HepG2 (cell line): Measurements from ENCODE around the gene IFNAR1. TPM values are rescaled to one million over a fixed set of nuclear protein-coding genes. Genes with fewer than 3 reads are reported as not detected.

Source experiments
- DPF2 ChIP-seq: sonication (generic); formaldehyde crosslinking; IDR thresholded peaks from 2 replicates; pipeline ENCODE4 v1.4.0; 2020; ENCODE audit warnings: mild to moderate bottlenecking, low read depth, missing genetic modification reagents, borderline replicate concordance
- EEA1 ChIP-seq: sonication (generic); formaldehyde crosslinking; IDR thresholded peaks from 2 replicates; pipeline ENCODE4 v1.5.1; 2020; ENCODE audit warnings: mild to moderate bottlenecking, missing genetic modification reagents, borderline replicate concordance
- KLF16 ChIP-seq, 2 experiments: sonication (generic) in 1 of 2; formaldehyde crosslinking in 1 of 2; IDR thresholded peaks; 2 replicates each; pipeline versions ENCODE4 v1.6.1 to v1.8.0; 2016 to 2023; ENCODE audit warnings: missing genetic modification reagents in 2 of 2, missing compliant biosample characterization in 1 of 2
- MIER2 ChIP-seq: IDR thresholded peaks from 2 replicates; pipeline ENCODE4 v1.6.1; 2016; ENCODE audit warnings: missing biosample characterization, missing genetic modification reagents
- SMAD3 ChIP-seq: sonication (generic); formaldehyde crosslinking; IDR thresholded peaks from 2 replicates; pipeline ENCODE4 v1.4.0; 2020; ENCODE audit warnings: missing genetic modification reagents
- TEAD2 ChIP-seq: sonication (generic); formaldehyde crosslinking; IDR thresholded peaks from 2 replicates; pipeline ENCODE4 v1.9.0; 2021; ENCODE audit warnings: missing genetic modification reagents
- TP53 ChIP-seq: sonication (generic); formaldehyde crosslinking; conservative IDR thresholded peaks from 2 replicates; pipeline ENCODE4 v1.4.0; 2020; ENCODE audit warnings: missing genetic modification reagents
- ZBED4 ChIP-seq: sonication (generic); formaldehyde crosslinking; IDR thresholded peaks from 2 replicates; pipeline ENCODE4 v1.4.0; 2020; ENCODE audit warnings: missing genetic modification reagents, borderline replicate concordance
- ZNF503 ChIP-seq: sonication (generic); formaldehyde crosslinking; IDR thresholded peaks from 2 replicates; pipeline ENCODE4 v1.4.0; 2020; ENCODE audit warnings: missing genetic modification reagents
- ZNF577 ChIP-seq: sonication (generic); formaldehyde crosslinking; IDR thresholded peaks from 2 replicates; pipeline ENCODE4 v1.4.0; 2020; ENCODE audit warnings: mild to moderate bottlenecking, low read depth, missing genetic modification reagents, borderline replicate concordance
- polyA plus RNA-seq, 8 experiments: library from polyadenylated mRNA; depleted of rRNA in 3 of 8; stranded (reverse) in 7 of 8; unstranded in 1 of 8; fragments of >200 nt; fragmentation: Illumina TruSeq in 4 of 8; extraction: Trizol in 4 of 8; gene quantifications; 2 replicates each; pipeline versions ENCODE4 v1.2.1 to v1.2.3, GENCODE V29; 2011 to 2016; ENCODE audit warnings: low read depth in 4 of 8, missing spikeins in 1 of 8, mixed read lengths in 1 of 8; ENCODE audit not compliant: insufficient read depth in 1 of 8
- total RNA-seq, 5 experiments: library from RNA; depleted of rRNA; stranded (reverse); fragments of >200 nt; fragmentation: Illumina TruSeq; extraction: Trizol; gene quantifications; 2 replicates each; pipeline ENCODE4 v1.2.3, GENCODE V29; 2016; ENCODE audit warnings: low read depth in 1 of 5

IFNAR1 gene
- total and polyA plus RNA-seq, 2 of the 13 experiments (the other 11 are each of a cell fraction or from before 2014, with no cell fraction given), result 6.7 to 9.3 TPM

- TF ChIP-seq ZBED4 (CRISPR knock-in tag) (no peak), TEAD2 (CRISPR knock-in tag) (no peak), DPF2 (CRISPR knock-in tag) (no peak), TP53 (CRISPR knock-in tag) (no peak), ZNF577 (CRISPR knock-in tag) (no peak), EEA1 (CRISPR knock-in tag) (no peak), ZNF503 (CRISPR knock-in tag) (no peak), MIER2 (CRISPR knock-in tag) (no peak), SMAD3 (CRISPR knock-in tag) (no peak), KLF16 (CRISPR knock-in tag; IDR thresholded peaks at IDR 0.05) (no peak)
Observed at GRCh38 chr21:33291686-33292085, 33.1 kb upstream of the IFNAR1 start (continued).
